HG03196 (cell line): ENCODE results near the gene FOXK2.

Experiments
- ATAC-seq: cut with Tn5 transposase; IDR thresholded peaks from one replicate; pipeline ENCODE4 v1.9.1; 2021; ENCODE audit not compliant: unreplicated experiment

The FOXK2 gene

DNA sequence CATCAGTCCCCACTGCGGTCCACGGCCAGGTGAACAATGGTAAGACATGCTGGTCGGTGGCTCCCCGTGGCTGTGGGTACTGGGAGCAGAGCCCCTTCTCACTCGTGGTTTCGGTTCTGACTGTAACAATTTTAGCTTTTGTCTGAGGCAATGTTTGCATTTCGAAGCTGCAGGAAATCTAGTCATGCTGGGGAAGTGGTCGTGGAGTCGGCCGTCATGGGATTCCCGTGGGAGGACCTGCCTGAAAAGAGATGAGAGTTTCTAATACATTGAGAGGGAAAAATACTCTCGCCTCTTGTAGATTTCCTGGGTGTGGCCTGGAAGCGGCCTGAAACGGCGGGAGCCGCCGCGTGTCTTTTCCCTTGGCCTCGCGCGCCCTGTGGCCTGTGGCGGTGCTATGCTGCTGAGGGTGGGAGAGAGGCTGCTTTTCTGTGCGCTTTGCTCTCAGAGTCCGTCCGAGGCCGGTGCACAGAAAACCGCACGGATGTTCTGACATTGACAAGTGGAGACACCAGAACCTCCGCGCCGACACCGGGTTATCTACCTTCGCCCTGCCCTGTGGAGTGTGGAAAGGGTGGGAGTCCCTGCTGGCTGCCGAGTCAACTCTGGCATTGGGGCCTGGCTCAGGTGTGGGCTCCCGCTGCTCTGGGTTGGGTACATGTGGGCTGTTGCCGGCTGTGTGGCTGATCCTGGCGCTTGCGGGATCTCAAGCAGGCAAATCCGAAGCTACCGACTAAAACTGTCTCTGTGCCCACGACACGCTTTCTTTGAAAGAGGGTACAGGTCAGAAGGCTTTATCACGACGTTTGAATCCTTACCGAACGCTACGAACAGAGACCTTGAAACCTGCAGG, 67.9 kb downstream of the FOXK2 start:
- ATAC-seq = no peak

DNA sequence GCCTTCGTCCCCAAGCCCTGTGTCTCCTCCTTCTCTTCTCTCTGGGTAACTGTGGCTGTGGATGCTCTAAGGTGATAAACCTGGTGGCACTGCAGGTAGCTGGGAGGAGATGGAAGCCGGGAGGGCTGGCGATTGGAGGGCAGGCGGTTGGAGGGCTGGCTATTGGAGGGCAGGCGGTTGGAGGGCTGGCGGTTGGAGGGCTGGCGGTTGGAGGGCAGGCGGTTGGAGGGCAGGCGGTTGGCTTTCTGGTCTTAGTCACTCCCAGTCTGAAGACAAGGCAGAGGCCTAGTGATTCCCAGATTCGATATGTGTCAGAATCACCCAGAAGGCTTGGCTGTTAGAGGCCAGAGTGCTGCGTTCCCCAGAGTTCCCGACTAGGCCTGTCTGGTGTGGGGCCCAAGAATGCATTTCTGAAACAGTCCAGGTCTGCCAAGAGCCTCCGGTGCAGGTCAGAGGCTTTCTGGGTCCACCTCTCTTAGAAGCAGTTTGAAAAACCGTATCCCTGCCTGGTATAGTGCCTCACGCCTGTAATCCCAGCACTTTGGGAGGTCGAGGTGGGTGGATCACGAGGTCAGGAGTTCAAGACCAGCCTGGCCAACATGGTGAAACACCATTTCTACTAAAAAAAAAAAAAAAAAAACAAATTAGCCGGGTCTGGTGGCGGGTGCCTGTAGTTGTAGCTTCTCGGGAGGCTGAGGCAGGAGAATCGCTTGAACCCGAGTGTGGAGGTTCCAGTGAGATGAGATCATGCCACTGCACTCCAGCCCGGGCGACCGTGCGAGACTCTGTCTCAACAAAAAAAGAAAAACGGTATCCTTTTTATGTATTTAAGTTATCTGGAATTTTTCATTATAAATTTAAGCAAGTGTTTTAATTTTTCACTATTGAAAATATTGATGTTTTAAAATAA, 69.0 kb downstream of the FOXK2 start:
- no peak for ATAC-seq

DNA sequence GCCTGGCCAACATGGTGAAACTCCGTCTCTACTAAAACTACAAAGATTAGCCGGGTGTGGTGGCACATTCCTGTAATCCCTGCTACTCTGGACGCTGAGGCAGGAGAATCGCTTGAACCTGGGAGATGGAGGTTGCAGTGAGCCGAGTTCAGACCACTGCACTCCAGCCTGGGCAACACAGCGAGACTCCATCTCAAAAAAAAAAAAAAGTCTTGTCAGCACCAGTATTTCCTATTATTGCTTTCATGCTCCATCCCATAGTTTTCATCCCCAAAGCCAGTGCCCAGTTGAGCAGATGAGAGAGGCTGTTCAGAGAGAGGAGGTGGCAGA, 70.3 kb downstream of the FOXK2 start:
- ATAC-seq = no peak

DNA sequence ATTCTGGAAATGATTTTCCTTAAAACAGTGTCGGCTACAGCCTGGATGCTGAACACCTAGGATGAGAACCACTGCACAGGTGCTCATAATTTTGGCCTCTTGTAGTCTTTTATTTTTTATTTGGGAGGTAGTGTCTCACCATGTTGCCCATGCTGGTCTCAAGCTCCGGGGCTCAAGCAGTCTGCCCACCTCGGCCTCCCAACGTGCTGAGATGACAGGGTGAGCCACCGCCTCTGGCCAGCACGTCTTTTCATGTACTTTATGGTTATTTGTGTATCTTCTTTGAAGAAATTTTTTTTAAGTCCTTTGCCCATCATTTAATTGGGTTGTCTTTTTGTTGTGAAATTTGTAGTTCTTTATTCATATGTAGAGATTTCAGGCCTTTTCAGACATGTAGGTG, 70.7 kb downstream of the FOXK2 start:
- no peak for ATAC-seq

DNA sequence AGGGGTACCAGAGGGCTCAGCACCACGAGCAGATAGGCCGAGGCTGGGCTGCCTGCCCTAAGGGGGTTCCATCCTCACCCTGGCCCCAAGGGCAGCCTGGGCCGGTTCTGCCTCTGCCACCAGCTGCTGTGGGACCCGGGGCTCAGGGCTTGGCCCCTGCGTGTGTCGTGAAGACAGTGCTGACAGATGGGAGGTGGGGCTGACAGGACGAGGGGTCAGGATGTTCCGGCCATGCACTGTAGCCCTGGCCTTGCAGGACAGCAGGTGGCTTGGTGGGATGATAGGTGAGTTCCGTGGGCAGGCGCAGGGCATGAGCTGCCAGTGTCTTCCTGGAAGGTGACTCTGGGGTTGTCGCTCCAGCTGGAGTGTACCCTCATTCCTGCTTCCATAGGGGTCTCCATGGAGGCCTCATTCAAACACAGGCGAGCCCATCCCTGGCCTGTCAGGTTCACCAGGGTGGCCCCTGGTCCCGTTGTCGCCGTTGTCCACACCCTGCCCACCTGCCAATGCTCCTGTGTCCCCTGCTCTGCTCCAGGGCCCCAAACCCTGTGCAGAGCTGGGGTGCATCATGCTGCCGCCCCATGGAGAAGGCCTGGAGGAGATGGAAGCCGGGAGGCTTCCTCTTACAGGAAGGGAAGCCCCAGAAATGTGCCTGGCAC, 71.5 kb downstream of the FOXK2 start:
- ATAC-seq = no peak

DNA sequence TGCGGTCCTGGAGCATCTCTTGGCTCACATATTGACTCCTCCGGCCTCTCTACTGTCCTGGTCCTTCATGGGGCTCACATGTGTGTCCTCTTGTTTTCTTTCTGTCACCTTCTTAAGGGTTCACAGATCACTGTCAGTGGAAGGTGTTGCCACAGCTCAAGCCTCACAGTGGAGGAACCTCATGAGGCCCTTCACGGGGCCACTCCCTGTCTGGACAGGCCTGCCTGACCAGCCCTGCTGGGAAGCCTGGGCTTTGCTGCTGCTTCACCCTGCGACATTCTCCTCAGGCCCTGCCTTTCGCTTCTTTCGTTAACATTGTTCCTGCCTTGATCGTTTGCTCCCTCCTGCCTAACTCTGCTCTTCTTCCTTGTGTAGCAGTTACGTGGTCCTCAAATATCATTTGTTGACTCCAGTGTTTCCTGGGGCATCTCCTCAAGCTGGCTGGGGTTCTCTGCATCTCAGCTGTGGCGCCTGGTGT, 72.8 kb downstream of the FOXK2 start:
- ATAC-seq = no peak

DNA sequence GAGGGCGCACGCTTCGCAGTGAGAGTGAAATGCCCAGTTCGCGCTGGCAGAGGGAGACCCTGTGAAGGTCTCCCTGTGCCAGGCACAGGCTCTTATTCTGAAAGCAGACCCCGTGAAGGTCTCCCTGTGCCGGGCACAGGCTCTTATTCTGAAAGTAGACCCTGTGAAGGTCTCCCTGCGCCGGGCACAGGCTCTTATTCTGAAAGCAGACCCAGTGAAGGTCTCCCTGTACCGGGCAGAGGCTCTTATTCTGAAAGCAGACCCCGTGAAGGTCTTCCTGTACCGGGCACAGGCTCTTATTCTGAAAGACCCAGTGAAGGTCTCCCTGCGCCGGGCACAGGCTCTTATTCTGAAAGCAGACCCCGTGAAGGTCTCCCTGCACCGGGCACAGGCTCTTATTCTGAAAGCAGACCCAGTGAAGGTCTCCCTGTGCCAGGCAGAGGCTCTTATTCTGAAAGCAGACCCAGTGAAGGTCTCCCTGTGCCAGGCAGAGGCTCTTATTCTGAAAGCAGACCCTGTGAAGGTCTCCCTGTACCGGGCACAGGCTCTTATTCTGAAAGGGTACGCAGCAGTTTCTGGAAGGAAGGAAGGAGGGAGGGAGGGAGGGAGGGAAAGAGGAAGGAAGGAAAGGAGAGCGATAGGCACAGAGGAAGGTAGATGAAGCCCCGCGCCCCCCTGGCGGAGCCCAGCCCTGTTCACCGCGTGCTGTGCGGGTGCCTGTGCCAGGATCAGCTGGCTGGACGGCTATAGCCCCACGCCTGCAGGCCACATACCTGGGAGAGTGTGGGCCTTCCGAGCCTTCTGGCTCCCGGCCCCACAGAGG, 73.4 kb downstream of the FOXK2 start:
- no peak for ATAC-seq

DNA sequence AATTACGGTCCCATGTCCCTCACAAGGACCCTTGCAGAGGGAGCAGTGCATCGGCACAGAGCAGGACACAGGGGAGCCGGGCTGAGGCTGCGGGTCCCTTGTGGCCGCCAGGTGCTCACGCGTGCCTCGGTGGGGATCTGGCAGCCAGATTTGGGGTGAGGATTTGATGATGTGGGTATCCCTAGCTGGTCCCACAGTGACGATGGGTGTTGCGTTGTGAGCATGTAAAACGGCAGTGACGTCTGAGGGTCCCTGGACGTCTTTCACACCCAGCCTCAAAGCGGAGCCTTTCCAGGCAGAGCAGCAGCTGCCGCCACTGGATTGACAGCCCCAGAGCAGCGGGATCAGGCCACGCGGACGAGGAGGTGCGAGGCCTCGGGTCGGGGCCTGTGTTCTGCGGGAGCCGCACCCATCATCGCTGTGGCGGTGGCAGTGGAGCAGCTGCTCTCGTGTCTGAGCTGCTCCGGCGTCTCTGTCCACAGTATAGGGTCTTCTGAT, 74.1 kb downstream of the FOXK2 start:
- ATAC-seq = no peak

DNA sequence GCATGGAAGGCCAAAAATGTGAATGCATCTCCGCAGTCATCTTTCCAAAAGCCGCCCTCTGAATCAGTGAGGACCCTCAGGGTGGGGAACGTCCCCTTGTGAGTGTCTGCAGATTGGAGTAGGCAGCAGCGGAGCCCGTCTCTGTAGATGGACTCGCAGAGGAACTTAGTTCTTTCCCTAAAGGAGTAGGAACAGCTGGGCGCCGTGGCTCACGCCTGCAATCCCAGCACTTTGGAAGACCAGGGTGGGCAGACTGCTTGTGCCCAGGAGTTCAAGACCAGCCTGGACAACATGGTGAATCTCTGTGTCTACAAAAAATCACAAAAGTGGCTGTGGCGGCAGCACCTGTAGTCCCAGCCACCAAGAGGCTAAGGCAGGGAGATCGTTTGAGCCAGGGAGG, 75.0 kb downstream of the FOXK2 start:
- ATAC-seq = no peak

DNA sequence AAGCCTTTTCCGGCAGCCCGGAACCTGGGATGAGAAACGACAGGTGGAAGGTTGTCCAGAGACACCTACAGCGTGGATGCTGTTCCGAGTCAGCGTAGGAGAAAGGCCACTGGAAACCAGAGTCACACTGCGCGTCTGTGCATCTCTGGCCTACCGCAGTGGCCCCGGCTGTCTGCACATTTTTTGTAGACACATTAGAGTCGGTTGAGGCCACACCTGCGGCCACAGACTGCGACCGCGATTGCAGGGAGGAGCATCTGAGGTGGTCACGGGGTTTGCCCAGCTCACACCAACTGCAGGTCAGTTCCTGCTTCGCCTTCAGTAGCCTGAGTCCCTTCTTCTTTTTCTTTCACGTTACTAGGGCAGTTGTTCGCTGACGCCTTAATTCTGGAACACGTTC, 76.4 kb downstream of the FOXK2 start:
- ATAC-seq = no peak

DNA sequence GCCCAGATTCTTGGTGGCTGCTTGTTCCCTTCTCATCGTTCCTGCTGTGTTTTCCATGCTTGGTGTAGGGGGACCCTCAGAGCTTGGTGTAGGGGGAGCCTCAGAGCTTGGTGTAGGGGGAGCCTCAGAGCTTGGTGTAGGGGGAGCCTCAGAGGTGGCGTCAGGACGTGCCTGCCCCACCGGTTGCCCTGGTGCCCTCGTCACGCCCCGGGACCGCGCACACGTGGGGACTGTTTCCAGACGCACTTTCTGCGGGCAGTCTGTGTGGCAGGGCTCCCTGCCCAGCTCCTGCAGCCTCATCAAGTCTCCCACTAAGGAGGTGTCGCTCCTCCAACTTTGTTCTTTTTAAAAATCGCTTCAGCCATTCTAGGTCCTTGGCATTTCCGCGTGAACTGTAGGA, 76.8 kb downstream of the FOXK2 start:
- no peak for ATAC-seq

DNA sequence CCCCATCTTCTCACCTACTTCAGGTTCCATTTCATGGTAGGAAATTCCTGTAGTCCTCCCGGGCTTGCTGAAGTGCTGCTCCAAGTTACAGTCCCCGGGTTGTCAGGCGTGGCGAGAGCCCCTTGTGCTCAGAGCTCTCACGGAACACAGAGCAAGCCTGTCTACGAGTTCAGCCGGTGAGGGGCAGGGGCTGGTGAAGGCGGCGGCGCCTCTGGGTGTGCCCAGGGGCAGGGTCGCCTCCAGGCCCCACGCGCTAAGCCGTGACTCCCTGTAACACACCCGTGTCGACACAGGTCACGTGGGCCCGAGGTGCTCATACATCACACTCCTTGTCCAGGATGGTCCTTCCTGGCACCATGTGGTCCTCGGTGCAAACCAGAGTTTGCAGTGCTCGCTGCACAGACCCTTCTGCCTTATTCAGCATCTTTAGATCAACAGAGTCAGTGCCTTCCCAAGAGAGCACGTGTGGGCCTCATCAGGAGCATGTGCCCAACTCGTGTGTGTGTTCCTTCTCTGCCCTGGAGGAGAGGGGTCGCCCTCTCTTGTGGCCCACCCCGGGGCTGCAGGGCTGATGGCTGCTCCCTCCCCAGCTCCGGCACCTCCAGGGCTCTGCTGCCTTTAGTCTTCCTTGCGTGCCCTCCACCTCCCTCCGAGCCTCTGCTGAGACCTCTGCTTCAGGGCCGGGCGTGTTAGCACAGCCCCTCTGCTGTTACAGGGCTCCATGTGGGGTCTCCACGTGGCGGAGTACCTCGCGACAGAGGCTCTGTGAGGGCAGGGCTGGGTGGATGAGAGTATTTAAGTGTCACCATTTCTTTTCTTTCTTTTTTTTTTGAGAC, 77.5 kb downstream of the FOXK2 start:
- ATAC-seq = no peak

DNA sequence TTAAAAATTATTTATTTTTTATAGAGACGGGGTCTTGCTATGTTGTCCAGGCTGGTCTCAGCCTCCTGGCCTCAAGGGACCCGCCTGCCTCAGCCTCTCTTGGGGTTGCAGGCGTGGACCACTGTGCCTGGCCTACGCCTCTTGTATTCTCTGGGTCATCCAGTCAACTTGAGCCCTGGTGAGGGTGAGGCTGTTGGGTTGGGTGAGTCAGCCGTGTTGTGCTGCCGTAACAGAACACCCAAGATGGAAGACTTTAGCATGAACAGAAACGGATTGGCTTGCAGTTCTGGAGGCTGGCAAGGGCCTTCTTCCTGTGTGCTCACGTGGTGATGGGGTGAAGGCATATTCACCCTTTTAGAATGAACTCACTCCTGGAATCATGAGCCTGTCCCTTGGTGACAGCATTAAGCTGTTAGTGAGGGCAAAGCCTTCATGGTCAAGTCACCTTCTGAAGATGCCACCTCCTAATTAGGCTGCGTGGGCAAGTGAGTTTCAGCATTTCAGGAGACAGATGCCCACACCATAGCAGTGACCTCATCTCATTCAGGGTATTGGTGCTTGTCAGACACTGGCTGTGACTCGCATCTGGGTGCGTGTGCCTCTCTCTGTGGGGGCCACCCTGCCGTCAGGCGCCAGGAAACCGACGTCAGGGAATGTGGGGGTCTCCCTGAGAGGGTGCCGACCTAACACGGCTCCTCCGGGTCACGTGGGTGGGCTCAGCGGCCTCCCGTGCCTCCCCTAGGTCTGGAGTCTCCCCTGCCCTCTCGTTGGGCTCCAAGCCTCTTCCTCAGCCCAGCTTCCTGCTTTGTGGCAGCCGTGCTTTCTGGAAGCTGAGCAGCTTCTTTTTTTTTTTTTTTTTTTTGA, 79.0 kb downstream of the FOXK2 start:
- no peak for ATAC-seq

DNA sequence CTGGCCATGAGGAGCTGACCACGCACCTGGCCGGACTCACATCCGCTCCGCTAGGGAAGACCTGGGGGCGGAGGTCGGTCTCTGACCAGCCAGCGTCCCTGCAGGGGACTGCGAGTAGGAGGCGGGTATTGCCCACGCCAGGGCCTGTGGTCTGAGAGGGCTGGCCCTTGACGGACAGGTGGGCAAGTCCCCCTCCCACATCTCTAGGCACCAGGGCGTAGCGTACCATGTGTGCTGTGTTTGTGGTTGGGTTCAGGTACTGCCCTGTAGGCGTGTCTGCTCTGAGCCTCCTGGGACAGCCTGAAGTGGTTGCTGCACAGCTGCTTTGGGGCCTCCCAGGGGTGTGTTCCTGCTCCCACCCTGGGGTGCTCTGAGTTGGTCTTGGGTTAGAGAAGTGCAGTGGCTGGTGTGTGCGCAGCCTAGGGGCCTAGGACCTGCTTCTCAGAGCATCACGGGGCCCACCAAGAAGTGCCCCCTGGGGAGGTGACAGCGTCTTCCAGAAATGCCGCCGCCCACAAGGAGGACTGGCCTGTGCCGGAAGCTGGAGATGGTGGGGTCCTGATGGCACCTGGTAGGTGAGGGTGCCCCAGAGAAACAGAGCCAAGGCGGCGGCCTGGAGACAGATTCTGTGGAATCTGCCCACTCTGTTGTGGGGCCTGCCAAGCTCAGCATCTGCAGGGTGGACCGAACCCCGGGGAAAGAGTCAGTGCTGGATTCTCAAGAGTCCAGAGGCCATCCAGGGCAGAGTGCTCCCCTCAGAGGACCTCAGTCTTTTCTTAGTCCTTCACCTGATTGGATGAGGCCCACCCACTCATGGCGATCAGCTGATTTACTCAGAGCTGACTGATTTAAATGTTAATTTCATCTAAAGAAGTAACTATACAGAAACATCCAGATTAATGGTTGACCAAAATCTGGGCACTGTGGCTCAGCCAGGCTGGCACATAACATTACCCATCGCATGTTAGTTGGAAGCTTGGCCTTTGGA, 80.4 kb downstream of the FOXK2 start:
- ATAC-seq = no peak

DNA sequence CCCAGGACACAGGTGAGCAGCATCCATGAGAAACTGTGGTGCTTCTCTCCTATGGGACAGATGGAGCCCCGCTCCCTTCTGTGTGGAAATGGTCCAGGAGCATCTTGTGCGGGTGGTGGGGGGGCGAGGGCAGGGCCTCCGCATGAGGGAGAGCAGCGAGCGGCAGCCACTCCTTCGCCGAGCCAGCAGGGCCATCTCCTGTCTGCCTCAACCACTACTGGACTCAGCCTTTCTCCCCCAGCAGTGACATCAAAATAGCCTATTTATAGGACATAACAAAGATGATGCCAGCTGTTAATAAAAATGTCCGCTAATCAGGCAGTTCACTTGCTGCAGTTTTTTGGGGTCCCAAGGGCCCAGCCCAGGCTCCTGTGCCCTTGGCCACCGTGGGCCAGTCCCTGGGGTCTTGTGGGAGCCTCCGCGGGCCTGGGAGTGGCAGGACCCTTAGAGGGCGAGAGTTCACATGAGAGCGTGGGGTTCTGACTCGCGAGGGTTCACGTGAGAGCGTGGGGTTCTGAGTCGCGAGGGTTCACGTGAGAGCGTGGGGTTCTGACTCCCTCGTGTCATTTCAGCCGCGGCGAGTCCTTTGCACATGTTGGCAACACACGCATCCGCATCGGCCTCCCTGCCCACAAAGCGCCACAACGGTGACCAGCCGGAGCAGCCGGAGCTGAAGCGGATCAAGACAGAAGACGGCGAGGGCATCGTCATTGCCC, 81.4 kb downstream of the FOXK2 start:
- no peak for ATAC-seq

DNA sequence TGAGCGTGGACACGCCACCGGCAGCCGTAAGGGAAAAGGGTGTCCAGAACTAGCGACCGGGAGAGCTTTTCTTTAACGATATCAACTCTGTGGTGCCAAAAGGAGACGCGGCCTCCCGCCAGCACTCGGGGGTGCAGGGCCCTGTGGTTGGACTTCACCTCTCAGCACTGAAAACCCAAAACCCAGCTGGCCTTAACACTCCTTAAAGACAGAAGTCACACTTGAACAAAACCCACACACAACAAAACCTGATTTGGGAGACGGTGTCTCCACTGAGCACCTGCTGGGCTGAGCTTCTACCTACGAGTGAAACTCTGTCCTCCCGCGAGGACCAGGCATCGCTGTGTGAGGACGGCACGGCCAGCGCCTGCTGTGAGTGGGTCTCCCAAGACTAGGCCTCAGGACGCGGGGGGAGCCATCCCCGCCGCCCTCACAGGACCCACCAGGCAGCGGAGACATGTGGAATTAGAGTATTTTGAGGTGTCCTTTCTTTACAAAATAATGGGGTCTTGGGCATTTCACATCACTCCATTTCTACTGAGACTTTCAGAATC, 82.0 kb downstream of the FOXK2 start:
- ATAC-seq = no peak

DNA sequence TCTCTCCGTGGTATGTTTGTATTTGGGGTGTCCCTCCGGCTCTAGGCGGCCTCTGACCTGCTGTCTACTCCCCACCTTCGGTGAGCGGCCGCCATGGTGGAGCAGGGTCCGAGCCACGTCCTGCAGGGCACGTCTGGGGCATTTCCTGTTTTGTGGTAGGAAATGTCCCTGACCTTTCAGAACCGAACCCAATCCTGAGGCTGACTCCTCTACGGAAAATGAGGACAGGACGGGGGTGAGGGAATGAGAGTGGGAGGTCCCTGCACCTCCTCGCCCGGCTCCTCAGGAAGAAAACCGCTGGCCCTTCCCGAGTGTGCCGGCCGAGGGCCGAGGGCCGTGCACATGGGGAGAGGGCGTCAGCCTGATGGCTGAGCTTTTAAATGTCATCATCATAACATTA, 83.0 kb downstream of the FOXK2 start:
- ATAC-seq = no peak
